ENCODE data around the gene NONO.

DNA sequence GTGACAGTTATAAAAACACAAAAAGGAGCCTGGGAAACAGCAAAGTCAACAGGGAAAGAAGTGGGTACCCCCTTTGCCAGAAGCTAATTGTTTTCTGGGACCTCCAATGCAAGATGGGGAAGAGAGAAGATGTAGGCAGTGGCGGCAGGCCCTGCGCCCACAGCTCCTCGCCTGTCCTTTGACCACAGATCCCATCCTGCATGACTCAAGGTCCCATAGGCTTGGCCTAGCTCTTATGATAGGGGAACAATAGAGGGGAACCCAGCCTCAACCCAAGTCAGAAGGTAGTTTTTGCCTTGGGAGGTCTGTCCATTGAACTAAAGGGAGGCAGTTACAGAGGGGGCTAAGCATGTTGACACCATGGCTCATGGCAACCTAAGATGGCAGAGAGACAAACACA, 43.7 kb upstream of the NONO start:
- TF ChIP-seq EZH2 (IDR thresholded peaks at IDR 0.05; ENCODE audit: insufficient read depth, low read length) = no peak
- TF ChIP-seq, protein P1, sequence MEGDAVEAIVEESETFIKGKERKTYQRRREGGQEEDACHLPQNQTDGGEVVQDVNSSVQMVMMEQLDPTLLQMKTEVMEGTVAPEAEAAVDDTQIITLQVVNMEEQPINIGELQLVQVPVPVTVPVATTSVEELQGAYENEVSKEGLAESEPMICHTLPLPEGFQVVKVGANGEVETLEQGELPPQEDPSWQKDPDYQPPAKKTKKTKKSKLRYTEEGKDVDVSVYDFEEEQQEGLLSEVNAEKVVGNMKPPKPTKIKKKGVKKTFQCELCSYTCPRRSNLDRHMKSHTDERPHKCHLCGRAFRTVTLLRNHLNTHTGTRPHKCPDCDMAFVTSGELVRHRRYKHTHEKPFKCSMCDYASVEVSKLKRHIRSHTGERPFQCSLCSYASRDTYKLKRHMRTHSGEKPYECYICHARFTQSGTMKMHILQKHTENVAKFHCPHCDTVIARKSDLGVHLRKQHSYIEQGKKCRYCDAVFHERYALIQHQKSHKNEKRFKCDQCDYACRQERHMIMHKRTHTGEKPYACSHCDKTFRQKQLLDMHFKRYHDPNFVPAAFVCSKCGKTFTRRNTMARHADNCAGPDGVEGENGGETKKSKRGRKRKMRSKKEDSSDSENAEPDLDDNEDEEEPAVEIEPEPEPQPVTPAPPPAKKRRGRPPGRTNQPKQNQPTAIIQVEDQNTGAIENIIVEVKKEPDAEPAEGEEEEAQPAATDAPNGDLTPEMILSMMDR (IDR thresholded peaks at IDR 0.05; ENCODE audit: insufficient read depth, low read depth, low read length) = no peak
